HG02623 (cell line): ENCODE measurements around the gene CDC37.

Experiments
- ATAC-seq: cut with Tn5 transposase; IDR thresholded peaks from one replicate; pipeline ENCODE4 v1.9.1; 2021; ENCODE audit warnings: moderate library complexity; ENCODE audit not compliant: unreplicated experiment

CDC37 gene

DNA sequence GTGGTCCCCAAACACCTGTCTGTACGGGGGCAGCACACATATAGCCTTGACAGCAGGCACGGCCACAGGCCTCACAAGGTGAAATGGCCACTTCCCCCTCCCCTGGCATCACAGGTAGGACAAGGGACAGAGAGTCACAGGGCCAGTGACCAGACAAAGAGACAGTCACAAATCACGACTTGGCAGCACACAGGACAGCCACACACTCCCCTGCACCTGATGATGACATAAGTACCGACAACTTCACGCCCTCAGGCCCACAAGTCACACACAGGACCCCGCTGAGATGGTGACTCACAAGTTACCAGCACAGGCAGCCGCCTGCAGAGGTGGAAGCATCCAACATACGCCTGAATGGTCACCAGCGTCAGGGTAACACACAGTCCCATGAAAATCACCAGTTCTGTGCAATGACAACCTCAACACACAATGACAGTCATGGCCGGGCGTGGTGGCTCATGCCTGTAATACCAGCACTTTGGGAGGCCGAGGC lies 39.5 kb downstream of the CDC37 start:
- no peak for ATAC-seq

DNA sequence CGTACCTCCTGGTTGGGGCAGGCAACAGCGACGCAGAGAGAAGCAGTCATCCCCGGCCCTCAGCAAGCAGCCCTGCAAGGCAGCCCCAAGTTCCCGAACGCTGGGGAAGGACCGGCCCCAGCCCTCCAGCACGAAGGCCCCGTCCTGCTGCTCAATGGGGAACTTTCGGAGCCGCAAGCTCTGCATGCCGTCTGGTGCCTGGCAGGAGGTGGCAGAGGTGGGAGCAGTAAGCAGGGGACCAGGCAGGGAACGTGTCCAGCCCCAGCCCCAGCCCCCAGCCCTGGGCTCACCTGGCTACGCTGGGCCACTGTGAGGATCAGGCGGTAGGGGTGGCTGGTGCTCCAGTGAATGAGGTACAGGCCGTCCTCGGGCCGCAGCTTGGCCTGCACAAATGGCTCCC lies 41.1 kb downstream of the CDC37 start:
- ATAC-seq, result no peak

DNA sequence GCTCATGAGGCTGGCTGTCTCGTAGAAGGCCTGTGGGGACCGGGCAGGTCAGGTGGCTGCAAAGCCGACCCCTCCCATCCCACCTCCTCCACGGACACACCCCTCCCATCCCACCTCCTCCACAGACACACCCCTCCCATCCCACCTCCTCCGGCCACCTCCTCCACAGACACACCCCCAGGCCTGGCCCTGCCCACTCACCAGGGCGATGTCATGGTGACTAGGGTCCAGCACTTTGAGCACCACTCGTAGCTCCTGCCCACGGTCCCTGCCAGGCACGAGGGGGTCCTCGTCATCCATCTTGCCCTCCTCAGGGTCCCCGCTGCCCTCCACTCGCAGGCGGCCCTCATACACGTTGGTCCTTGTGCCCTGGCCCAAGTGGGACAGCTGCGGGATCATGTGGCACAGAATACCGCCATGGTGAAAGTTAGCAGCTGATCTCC lies 41.8 kb downstream of the CDC37 start:
- no peak for ATAC-seq

DNA sequence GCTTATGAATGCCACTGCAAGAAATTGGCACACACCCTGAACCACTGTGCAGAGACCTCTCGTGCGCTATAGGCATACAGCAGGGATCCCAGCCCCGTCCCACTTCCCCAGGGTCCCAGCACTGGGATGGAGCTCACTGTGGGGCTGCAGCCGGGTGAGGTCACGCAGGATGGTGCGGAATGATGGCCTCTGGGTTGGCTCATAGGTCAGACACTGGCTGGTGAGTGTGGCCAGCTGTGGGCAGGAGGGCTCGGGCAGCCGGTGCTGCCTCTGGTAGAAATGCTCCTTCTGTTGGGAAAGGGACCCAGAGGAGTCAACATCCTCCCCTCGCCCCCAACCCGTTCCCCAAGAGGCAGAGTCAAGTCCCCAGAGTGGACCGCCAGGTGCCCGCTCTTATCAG lies 46.9 kb downstream of the CDC37 start:
- no peak for ATAC-seq

DNA sequence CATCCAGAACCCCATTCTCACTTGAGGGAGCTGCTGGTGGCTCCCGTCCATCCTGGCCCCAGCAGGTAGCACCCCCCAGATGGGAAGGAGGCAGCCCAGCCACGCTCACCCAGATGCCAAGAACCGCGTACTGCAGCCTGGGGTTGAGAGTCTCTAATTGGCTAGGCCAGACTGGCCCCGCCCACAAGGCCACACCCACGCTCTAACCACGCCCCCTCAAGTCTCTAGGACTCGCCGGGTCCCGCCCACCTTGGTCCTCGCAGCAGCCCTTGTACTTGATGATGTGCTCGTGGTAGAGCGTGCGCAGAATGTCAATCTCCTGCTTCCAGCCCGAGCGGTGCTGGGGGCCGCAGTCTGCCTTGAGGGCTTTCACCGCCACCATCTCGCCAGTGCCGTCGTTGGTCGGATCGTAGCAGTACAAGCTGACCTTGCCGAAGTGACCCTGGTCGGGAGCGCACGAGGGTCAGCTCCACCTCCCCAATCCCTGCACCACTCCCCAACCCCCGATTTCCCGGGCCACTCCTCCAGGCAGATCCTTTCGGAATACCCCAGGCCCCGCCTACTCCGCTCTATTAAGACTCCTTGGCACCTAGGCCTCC lies 49.5 kb downstream of the CDC37 start:
- no peak for ATAC-seq

DNA sequence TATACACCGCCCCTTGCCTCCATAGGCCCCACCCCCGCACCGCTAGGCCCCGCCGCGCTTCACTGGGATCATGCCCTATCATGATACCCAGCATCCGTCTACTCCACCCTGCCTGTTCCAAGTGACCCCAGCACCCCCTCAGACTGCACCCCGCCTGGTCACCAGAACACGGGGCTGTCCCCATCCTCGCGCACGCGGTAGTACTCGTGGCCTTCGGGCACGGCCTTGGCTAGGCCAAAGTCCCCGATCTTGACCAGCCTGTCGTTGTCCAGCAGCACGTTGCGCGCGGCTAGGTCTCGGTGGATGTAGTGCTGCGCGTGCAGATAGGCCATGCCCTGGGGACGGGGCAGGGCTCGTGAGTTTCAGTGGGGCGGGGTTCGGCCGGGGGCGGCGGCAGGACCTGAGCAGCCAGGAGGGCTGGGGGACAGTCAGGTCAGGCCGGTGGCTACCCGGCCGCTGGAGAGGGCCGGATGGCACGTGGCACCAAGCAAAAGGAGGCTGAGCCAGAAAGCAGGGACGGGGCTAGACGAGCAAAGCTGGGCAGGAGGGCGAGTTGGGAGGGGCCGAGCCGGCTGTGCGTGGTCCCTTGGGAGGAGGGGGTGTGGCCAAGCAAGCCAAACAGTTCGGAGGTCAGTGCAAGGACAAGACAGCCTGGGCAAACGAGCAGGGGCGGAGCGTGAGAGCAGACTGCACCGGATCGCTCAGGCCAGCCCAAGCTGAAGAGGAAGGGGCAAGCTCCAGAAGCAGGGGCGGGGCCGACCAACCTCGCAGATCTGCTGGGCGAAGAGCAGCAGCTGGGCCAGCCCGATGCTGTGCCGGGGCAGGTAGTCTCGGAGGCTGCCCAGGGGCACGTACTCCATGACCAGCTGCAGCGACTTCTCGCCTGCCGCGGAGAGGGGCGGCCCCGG lies 50.3 kb downstream of the CDC37 start:
- no peak for ATAC-seq

DNA sequence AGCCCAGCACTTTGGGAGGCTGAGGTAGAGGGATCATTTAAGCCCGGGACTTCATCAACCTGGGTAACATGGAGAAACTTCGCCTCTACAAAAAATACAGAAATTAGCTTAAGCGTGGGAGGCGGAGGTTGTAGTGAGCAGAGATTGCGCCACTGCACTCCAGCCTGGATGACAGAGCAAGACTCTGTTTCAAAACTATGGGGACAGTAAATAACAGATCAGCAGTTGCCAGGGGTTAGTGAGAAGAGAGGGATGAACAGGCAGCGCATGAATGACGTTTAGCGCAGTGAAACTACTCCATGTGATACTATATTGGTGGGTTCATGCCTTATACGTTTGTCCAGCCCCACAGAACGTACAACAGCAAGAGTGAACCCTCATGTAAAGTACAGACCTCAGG lies 56.8 kb downstream of the CDC37 start:
- no peak for ATAC-seq

DNA sequence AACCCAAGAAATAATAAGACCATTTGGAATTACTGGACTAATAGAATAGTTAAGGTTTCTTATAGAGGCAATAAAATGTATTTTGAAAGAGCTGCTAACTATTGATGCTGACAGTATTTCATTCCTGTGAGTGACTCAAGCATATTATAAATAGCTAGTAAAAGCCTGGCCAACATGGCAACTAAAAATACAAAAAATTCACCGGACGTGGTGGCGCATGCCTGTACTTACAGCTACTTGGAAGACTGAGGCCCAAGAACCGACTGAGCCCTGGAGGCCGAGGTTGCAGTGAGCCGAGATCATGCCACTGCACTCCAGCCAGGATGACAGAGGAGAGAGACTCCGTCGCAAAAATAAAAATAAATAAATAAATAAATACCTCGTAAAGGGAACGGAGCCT lies 58.6 kb downstream of the CDC37 start:
- no peak for ATAC-seq

DNA sequence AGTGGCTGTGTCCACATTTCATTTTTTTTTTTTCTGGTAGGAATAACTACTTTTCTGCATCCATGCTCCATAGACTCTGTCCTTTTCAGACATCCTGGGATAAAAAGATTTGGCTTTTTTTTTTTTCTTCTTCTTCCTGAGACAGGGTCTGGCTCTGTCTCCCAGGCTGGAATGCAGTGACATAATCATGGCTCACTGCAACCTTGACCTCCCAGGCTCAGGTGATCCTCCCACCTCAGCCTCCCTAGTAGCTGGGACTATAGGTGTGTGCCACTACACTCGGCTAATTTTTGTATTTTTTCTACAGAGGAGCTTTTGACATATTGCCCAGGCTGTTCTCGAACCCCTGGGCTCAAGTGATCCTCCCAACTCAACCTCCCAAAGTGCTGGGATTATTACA lies 59.8 kb downstream of the CDC37 start:
- ATAC-seq, result no peak
